Keratinocyte (primary cell): Measurements from ENCODE around the gene SRRM5. TPM values are rescaled to one million over a fixed set of nuclear protein-coding genes. Genes with fewer than 3 reads are reported as not detected.

Experiments used
- DNase-seq: peaks from one replicate; pipeline ENCODE4 v3.0.0-alpha.2; 2011; ENCODE audit warnings: low read depth, missing footprints, low spot score
- FAIRE-seq: peaks from 2 replicates; lab custom pipeline; 2011; peaks lifted over from hg19 to GRCh38; lab: Jason Lieb, UNC
- H2AFZ ChIP-seq: 2 replicates; pipeline ENCODE4 v1.6.0; 2012; ENCODE audit warnings: low read length, control low read depth, inconsistent platforms; ENCODE audit not compliant: control insufficient read depth
- H3K27ac ChIP-seq: 2 replicates; pipeline ENCODE4 v1.5.1; 2011; ENCODE audit warnings: low read length; ENCODE audit not compliant: control insufficient read depth, insufficient read depth
- H3K27me3 ChIP-seq: 3 replicates; pipeline ENCODE4 v1.6.0; 2011; ENCODE audit warnings: low read length; ENCODE audit not compliant: control insufficient read depth, insufficient read depth; ENCODE audit errors: extremely low read depth
- H3K36me3 ChIP-seq, 2 experiments: 2 replicates in 1 of 2; 3 replicates in 1 of 2; pipeline ENCODE4 v1.5.1; 2011; ENCODE audit warnings: low read length in 2 of 2, mild to moderate bottlenecking in 1 of 2; ENCODE audit not compliant: control insufficient read depth in 2 of 2, insufficient read depth in 2 of 2; ENCODE audit errors: extremely low read depth in 1 of 2
- H3K4me1 ChIP-seq: 3 replicates; pipeline ENCODE4 v1.5.1; 2011; ENCODE audit warnings: low read length; ENCODE audit not compliant: control insufficient read depth, insufficient read depth; ENCODE audit errors: extremely low read depth
- H3K4me2 ChIP-seq: 3 replicates; pipeline ENCODE4 v1.6.0; 2011; ENCODE audit warnings: low read depth, low read length; ENCODE audit not compliant: control insufficient read depth, insufficient read depth; ENCODE audit errors: extremely low read depth
- H3K4me3 ChIP-seq, 3 experiments: fragments of 200-600 bp in 1 of 3; sonication (generic) in 1 of 3; 2 replicates in 2 of 3; 3 replicates in 1 of 3; pipeline ENCODE4 v1.5.1; 2011 to 2016; ENCODE audit warnings: low read length in 3 of 3, mild to moderate bottlenecking in 3 of 3, control low read depth in 2 of 3, inconsistent platforms in 1 of 3, low read depth in 1 of 3, mixed read lengths in 1 of 3, mixed run types in 1 of 3, moderate library complexity in 1 of 3; ENCODE audit not compliant: control insufficient read depth in 2 of 3, insufficient read depth in 2 of 3; ENCODE audit errors: extremely low read depth in 1 of 3
- H3K79me2 ChIP-seq: 2 replicates; pipeline ENCODE4 v1.6.0; 2012; ENCODE audit warnings: low read length; ENCODE audit not compliant: control insufficient read depth, insufficient read depth
- H3K9ac ChIP-seq: 3 replicates; pipeline ENCODE4 v1.6.0; 2011; ENCODE audit warnings: low read length; ENCODE audit not compliant: control insufficient read depth, insufficient read depth; ENCODE audit errors: extremely low read depth
- H3K9me1 ChIP-seq: 3 replicates; pipeline ENCODE4 v1.6.0; 2011; ENCODE audit warnings: low read length; ENCODE audit not compliant: control insufficient read depth, insufficient read depth; ENCODE audit errors: extremely low read depth
- H3K9me3 ChIP-seq: 2 replicates; pipeline ENCODE4 v1.5.1; 2012; ENCODE audit warnings: low read depth, low read length; ENCODE audit not compliant: control insufficient read depth
- H4K20me1 ChIP-seq: 3 replicates; pipeline ENCODE4 v1.6.0; 2011; ENCODE audit warnings: low read length; ENCODE audit not compliant: control insufficient read depth, insufficient read depth; ENCODE audit errors: extremely low read depth
- CTCF ChIP-seq, 3 experiments: IDR thresholded peaks in 1 of 3; conservative IDR thresholded peaks in 1 of 3; optimal IDR thresholded peaks in 1 of 3; 2 replicates in 2 of 3; 3 replicates in 1 of 3; pipeline versions ENCODE3 to v1.5.1; 2011; ENCODE audit warnings: low read length in 3 of 3, mild to moderate bottlenecking in 3 of 3, moderate library complexity in 2 of 3, control low read depth in 1 of 3, inconsistent platforms in 1 of 3; ENCODE audit not compliant: insufficient read depth in 2 of 3; ENCODE audit errors: extremely low read depth in 1 of 3
- EZH2 ChIP-seq: IDR thresholded peaks from one replicate; pipeline ENCODE4 v1.6.1; 2012; ENCODE audit warnings: inconsistent platforms, mild to moderate bottlenecking, low read length, moderate library complexity
- dilution Hi-C: fragments of 300-500 bp; cut with MboI; formaldehyde crosslinking; loops from one replicate; pipeline ENCODE4 v1.7.0; 2020; ENCODE audit warnings: low sequenced_read_pairs; ENCODE audit not compliant: extremely low pct_ligation_motif_present
- polyA plus RNA-seq, 5 experiments: library from polyadenylated mRNA; depleted of rRNA in 3 of 5; stranded (reverse) in 3 of 5; stranded (forward) in 1 of 5; unstranded in 1 of 5; fragments of >200 nt; gene quantifications; 1 replicate in 1 of 5; 2 replicates in 3 of 5; 3 replicates in 1 of 5; pipeline versions ENCODE4 v1.2.1 to v1.2.3, GENCODE V29; 2011 to 2012; ENCODE audit warnings: missing spikeins in 2 of 5, low read depth in 1 of 5, low replicate concordance in 1 of 5

Gene SRRM5
- polyA plus RNA-seq, 1 donor (not counting 4 experiments of a cell fraction or from before 2014, with no cell fraction given): 0.03 TPM

GRCh38 chr19:43570174-43570791 is 41.6 kb upstream of the SRRM5 start:
- dilution Hi-C loops: no loop called here
- Histone ChIP-seq H3K27me3 (no peaks in the 10 kb centered on the region), H3K9me1 (no peaks in the 10 kb centered on the region), H3K9me3 (no peaks in the 10 kb centered on the region), H3K4me1 (peaks cover 13% of the 10 kb centered on the region), H3K9ac (no peak overlapping the region), H3K4me3 (no peak overlapping the region), H3K4me2 (no peak overlapping the region), H3K27ac (no peak overlapping the region), H3K36me3 (peaks cover 0 to 4% of the 10 kb centered on the region in 2 experiments), H3K79me2 (peaks cover 20% of the 10 kb centered on the region), H2AFZ (no peak overlapping the region), H4K20me1 (no peaks in the 10 kb centered on the region)
- no peak for DNase-seq
- TF ChIP-seq CTCF (optimal IDR thresholded peaks at IDR 0.05 in 1 of 3, IDR thresholded peaks at IDR 0.05 in 1 of 3, conservative IDR thresholded peaks at IDR 0.05 in 1 of 3; ENCODE audit: extremely low read depth in 1 of 3, insufficient read depth in 2 of 3, low read length in 3 of 3): no peak
- no peak for TF ChIP-seq EZH2
- peak; percentile 55 for FAIRE-seq

DNA sequence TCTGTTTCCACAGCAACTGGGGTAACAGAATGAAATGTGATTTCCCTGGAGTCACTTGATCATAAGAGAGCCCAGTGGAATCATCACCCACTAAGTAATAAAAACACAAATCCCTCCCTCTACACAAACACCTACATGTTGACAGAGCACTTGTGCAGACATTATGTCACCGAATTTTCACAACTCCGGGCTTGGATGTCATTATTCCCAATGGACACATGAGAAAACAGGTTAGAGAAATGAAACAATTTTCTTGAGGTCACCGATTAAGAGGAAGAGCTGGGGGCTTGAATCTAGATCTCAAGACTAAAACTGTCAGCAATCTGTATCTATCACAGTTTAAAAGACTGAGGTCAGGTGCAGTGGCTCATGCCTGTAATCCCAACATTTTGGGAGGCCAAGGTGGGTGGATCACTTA is 39.7 kb upstream of the SRRM5 start:
- Histone ChIP-seq H3K4me3 (no peak overlapping the region), H3K9ac (no peak overlapping the region), H3K9me1 (no peaks in the 10 kb centered on the region), H2AFZ (no peak overlapping the region), H3K4me1 (peaks cover 27% of the 10 kb centered on the region), H3K36me3 (peaks cover 0 to 4% of the 10 kb centered on the region in 2 experiments), H3K27me3 (no peaks in the 10 kb centered on the region), H3K79me2 (peaks cover 20% of the 10 kb centered on the region), H3K4me2 (no peak overlapping the region), H4K20me1 (no peaks in the 10 kb centered on the region), H3K27ac (no peak overlapping the region), H3K9me3 (no peaks in the 10 kb centered on the region)
- FAIRE-seq (no peak), DNase-seq (no peak)
- dilution Hi-C loops: no loop called here
- TF ChIP-seq EZH2: no peak
- no peak for TF ChIP-seq CTCF (optimal IDR thresholded peaks at IDR 0.05 in 1 of 3, IDR thresholded peaks at IDR 0.05 in 1 of 3, conservative IDR thresholded peaks at IDR 0.05 in 1 of 3; ENCODE audit: extremely low read depth in 1 of 3, insufficient read depth in 2 of 3, low read length in 3 of 3)
